ENCODE measurements around the gene MAZ. TPM values are rescaled to one million over a fixed set of nuclear protein-coding genes. Genes with fewer than 3 reads are reported as not detected.

The MAZ gene
- polyA plus RNA-seq, 3 donors = 299 to 379 (median 301) TPM

DNA sequence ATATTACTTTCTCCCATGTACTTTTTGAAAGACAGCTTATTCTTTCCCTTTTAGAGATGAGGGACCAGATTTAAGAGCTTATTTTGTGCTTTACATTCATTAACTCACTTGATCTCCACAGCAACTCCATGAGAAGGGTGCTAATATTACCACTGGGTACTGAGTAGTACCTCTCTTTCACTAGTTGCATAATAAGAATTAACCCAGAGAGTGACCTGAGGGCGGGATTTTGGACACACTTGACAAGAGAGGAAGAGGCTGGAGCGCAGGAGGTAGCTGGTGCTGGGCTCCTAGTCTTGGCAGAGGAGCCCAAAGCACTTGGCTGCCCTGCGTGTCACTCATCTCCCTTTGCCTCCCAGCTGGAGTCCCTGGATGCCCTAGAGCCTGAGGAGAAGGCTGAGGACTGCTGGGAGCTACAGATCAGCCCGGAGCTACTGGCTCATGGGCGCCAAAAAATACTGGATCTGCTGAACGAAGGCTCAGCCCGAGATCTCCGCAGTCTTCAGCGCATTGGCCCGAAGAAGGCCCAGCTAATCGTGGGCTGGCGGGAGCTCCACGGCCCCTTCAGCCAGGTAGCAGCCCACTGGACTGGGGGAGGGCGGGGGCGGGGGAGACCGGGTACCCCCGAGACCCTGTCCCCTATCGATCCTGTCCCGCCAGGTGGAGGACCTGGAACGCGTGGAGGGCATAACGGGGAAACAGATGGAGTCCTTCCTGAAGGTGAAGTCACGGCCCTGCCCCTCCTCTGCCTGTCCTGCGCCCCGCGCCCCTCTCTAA is 1.7 kb upstream of the MAZ start:
- DNase-seq (ENCODE audit: extremely low read depth in 1 of 11, low read depth in 9 of 11, low spot score in 4 of 11) = no peak

DNA sequence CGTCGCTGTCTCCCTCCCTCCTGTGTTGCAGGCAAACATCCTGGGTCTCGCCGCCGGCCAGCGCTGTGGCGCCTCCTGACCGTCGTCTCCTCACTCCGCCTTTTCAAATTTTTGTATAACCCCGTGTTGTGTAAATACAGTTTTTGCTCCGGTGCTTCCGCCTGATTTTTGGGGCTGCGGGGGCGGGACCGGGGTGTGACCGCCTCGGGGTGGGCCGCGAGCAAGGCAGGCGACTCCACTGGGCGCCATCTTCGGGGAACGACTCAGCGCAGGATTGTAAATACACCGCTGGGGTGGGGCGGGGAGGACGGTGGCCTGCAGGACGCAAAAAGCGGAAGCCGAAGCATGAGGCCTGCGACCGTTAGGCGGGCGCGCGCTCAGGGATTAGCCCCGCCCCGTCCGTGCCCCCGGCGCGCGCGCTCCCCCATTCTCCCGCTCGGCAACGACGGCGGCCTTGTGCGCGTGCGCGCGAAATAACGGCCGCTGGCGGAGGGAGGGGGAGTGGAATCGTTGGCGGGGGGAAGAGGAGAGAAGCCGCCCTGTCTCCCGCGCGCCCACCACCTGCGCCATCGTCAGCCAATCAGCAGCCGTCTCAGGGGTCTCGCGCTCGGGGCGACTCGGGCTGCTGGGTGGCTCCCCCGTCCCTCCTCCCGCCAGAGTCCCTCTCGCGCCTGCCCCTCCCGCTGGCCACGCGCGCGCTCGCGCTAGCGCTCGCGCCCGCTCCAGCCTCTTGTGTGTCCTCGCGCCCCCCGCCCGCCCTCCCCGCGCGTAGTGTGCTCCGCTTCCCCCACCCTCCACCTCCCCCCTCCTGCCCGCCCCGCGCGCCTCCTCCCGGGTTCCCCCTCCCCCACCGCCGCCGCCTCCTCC is 864 bp upstream of the MAZ start:
- DNase-seq (ENCODE audit: extremely low read depth in 1 of 11, low read depth in 9 of 11, low spot score in 4 of 11) = peak in 10 of 11 donors; percentile 90 to 97 (median 96)

DNA sequence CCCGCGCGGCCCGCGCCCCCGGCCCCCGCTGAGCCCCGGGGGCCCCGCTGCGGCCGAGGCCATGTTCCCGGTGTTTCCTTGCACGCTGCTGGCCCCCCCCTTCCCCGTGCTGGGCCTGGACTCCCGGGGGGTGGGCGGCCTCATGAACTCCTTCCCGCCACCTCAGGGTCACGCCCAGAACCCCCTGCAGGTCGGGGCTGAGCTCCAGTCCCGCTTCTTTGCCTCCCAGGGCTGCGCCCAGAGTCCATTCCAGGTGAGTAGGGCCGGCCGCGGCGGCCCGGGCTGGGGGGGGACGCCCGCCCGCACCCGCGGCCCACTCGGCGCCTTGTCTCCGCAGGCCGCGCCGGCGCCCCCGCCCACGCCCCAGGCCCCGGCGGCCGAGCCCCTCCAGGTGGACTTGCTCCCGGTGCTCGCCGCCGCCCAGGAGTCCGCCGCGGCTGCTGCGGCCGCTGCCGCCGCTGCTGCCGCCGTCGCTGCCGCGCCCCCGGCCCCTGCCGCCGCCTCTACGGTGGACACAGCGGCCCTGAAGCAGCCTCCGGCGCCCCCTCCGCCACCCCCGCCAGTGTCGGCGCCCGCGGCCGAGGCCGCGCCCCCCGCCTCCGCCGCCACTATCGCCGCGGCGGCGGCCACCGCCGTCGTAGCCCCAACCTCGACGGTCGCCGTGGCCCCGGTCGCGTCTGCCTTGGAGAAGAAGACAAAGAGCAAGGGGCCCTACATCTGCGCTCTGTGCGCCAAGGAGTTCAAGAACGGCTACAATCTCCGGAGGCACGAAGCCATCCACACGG is 504 bp downstream of the MAZ start:
- DNase-seq (ENCODE audit: extremely low read depth in 1 of 11, low read depth in 9 of 11, low spot score in 4 of 11) = peak in 1 of 11 donors; percentile 55

DNA sequence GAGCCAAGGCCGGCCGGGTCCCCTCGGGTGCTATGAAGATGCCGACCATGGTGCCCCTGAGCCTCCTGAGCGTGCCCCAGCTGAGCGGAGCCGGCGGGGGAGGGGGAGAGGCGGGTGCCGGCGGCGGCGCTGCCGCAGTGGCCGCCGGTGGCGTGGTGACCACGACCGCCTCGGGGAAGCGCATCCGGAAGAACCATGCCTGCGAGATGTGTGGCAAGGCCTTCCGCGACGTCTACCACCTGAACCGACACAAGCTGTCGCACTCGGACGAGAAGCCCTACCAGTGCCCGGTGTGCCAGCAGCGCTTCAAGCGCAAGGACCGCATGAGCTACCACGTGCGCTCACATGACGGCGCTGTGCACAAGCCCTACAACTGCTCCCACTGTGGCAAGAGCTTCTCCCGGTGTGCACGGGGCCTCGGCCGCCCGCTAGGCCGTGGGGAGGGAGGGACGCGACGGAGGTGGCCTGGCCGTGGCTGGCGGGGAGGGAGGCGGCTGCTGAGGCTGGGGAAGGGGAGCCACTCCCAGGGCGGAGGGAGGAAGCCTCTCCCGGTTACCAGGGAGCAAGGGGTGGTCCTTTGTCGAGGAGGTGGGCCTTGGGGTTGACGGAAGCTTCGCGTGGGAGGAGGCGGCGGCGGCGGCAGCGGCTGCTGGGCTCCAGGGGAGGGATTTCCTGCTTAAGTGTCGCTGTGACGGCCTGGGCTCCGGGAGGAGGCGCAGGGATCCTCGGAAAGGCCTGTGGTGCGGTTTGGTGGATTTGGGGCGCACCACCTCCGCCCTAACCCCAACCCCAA is 1.3 kb downstream of the MAZ start:
- peak in 9 of 11 donors; percentile 75 to 90 (median 85) for DNase-seq (ENCODE audit: extremely low read depth in 1 of 11, low read depth in 9 of 11, low spot score in 4 of 11)

DNA sequence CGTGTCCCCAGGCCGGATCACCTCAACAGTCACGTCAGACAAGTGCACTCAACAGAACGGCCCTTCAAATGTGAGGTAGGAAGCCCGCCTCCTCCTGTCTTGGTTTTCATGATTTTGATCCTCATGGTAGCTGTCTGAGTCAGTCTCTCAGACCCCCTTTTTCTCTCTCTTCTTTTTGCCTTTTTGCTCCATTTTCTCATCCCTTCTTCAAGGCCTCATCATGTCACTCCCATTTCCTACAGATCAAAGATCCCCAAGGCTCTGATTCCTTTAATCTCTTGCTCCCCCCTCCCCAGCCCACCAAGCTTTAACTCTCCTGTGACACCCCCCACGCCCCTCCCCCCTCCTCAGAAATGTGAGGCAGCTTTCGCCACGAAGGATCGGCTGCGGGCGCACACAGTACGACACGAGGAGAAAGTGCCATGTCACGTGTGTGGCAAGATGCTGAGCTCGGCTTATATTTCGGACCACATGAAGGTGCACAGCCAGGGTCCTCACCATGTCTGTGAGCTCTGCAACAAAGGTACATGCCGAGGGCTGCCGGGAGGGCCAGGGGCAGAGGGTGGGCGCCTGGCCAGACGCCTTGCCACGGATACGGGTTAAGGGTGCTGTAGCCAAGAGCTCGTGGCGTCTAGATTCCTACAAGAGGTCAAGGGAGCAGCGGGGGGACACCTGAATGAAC is 2.0 kb downstream of the MAZ start:
- DNase-seq (ENCODE audit: extremely low read depth in 1 of 11, low read depth in 9 of 11, low spot score in 4 of 11) = no peak

DNA sequence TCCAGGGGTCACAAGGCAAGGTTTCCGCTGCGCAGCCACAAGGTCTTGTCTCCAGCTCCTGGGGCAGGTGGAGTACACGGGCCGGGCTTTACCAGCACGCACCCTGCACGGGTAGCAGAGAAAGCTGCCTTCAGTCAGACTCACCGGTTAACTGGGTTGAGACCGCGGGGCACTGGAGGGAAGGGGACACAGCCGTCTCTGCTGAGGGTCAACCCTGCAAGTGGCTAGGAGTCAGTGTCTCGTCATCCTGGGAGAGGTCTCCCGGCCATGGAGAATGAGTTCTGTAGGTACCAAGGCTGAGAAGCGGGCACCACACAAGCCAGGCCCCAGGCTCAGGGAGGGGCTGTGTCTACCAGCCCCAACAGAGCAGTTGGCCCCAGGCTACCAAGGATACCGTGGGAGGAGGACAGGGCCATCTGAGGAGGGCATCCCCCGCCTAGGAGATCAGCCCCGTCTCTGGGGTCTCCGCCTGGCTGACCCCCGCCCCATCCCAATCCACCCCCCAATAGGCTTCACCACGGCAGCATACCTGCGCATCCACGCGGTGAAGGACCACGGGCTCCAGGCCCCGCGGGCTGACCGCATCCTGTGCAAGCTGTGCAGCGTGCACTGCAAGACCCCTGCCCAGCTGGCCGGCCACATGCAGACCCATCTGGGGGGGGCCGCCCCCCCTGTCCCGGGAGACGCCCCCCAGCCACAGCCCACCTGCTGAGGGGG is 2.9 kb downstream of the MAZ start:
- no peak for DNase-seq (ENCODE audit: extremely low read depth in 1 of 11, low read depth in 9 of 11, low spot score in 4 of 11)

DNA sequence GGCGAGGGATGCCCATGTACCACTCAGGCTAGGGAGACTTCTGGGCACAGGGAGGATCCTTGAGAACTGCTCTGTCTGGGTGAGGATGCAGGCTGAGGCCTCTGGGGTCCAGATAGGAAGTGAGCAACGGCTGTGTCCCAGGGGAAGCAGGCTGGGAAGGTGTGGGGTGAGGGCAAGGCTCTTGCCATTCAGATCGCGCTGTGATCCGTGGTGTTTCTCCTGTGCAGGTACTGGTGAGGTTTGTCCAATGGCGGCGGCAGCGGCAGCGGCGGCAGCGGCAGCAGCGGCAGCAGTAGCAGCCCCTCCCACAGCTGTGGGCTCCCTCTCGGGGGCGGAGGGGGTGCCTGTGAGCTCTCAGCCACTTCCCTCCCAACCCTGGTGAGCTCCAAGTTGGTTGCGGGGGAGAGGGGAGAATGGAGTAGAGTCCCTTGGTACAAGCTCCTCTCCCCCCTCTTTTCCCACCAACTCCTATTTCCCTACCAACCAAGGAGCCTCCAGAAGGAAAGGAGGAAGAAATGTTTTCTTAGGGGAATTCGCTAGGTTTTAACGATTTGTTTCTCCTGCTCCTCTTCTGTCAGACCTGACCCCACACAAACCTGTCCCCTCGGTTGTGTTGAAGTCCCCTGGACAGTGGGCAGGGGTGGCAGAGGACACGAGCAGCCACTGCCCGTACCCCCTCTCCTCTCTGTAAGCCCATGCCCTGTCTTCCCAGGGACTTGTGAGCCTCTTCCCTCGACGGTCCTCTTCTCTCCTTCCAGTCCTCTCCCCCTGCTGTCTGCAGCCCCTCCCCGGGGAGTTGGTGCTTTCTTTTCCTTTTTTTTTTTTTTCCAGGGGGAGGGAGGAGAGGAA is 3.7 kb downstream of the MAZ start:
- DNase-seq (ENCODE audit: extremely low read depth in 1 of 11, low read depth in 9 of 11, low spot score in 4 of 11) = no peak

DNA sequence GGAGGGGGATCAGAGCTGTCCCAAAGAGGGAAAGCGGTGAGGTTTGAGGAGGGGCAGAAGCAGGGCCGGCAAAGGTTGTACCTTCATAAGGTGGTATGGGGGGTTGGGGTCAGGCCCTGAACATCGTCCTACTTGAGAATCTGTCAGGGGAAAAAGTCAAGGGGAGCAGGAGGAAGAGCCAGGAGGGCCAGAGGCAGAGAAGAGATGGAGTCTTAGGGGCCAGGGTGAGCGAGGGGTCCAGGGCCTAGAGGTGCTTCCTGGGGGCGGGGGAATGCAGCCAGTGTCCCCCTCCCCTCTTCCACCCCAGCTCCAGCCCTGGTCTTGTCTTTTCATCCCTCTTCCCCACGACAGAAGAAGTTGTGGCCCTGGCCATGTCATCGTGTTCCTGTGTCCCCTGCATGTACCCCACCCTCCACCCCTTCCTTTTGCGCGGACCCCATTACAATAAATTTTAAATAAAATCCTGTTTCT is 4.4 kb downstream of the MAZ start:
- no peak for DNase-seq (ENCODE audit: extremely low read depth in 1 of 11, low read depth in 9 of 11, low spot score in 4 of 11)

DNA sequence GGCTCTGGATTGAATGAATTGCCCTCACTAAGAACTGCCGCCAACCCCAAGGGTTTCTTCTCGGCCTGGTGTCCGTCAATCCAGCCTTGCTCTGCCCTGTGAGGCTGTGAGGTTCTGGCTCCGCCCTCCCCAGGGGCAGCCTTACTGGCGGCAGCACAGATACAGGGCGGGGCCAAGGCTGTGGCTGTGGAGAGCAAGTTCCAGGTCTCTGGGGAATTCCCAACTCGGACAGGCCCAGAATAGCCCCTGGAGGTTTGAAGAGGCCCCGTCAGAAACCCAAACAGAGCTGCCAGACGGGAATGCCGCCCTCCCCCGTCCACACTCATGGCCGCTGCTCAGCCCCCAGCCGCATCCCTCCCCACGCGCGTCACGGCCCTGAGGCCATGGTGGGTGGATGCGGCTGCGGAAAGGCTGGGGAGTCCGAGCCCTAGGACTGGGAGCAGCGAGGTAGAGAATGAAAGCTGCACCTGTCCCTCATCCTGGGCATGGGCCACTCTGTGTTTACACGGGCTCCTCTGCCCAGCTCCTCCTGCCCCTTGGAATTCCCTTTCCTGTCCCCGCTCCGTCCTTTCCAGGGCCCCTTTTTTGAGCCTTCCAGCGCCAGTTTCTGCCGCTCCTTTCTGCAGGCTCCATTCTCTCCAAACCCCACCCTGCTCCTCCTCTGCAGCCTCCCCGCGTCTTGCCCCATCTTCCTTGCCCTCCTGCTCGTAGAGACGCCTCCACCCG is 5.0 kb downstream of the MAZ start:
- peak; percentile 75 to 95 (median 91) for DNase-seq (ENCODE audit: extremely low read depth in 1 of 11, low read depth in 9 of 11, low spot score in 4 of 11)

DNA sequence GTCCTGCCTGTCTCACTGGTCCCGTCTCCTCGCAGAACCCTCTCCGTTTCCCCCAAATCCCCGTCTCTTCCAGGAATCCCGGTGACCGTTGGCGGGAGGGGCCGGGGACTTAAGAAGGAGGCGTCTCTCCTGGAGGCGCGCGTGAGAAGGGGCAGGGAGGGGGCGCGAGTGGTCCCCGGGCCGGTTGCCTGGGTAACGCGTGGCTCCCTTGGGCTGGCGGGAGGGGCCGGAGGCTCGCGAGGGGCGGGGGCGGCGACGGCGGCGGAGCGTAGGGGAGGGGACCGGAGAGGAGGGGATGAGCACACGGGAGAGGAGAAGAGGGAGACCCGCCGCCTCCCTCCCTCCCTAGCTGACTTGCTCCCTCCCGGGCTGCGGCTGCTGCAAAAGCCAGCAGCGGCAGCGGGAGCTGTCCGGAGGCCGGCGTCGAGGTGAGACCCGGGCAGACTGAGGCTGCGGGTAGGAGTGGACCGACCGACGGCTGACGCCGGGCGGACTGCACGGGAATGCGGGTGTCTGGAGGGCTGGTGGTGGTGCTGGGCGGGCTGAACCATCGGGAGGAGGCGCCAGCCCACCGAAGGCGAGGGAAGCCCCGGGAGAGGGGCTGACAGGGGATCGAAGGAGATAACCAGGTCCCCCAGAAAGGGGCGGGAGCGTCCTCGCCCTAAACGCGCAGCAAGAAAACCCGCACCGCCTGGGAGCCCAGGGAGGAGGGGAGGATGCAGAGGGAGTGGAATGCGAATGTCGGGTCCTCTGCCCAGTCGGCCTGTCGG is 5.8 kb downstream of the MAZ start, which contains the start of gene PRRT2:
PRRT2 (plus strand) TSS at position 298 of the 770 bp plus-strand sequence. CDS start 862 bp downstream, outside the sequence.
- DNase-seq (ENCODE audit: extremely low read depth in 1 of 11, low read depth in 9 of 11, low spot score in 4 of 11) = peak in 6 of 11 donors; percentile 61 to 70 (median 66)

DNA sequence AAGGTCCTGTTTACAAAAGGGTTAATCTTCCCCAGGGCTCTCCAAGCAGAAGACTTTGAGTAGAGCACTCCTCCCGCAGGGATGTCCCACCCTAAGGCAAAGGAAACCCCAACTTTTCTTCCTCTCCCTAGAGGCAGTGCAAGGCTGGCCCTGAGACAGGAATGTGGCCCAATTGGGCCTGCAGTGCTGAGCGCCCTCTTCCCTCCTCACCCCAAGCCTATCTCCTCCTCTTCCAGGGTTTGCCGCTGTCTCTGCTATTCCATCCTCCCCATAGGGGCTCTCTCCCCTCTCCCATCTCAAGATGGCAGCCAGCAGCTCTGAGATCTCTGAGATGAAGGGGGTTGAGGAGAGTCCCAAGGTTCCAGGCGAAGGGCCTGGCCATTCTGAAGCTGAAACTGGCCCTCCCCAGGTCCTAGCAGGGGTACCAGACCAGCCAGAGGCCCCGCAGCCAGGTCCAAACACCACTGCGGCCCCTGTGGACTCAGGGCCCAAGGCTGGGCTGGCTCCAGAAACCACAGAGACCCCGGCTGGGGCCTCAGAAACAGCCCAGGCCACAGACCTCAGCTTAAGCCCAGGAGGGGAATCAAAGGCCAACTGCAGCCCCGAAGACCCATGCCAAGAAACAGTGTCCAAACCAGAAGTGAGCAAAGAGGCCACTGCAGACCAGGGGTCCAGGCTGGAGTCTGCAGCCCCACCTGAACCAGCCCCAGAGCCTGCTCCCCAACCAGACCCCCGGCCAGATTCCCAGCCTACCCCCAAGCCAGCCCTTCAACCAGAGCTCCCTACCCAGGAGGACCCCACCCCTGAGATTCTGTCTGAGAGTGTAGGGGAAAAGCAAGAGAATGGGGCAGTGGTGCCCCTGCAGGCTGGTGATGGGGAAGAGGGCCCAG is 6.7 kb downstream of the MAZ start:
- DNase-seq (ENCODE audit: extremely low read depth in 1 of 11, low read depth in 9 of 11, low spot score in 4 of 11) = no peak

DNA sequence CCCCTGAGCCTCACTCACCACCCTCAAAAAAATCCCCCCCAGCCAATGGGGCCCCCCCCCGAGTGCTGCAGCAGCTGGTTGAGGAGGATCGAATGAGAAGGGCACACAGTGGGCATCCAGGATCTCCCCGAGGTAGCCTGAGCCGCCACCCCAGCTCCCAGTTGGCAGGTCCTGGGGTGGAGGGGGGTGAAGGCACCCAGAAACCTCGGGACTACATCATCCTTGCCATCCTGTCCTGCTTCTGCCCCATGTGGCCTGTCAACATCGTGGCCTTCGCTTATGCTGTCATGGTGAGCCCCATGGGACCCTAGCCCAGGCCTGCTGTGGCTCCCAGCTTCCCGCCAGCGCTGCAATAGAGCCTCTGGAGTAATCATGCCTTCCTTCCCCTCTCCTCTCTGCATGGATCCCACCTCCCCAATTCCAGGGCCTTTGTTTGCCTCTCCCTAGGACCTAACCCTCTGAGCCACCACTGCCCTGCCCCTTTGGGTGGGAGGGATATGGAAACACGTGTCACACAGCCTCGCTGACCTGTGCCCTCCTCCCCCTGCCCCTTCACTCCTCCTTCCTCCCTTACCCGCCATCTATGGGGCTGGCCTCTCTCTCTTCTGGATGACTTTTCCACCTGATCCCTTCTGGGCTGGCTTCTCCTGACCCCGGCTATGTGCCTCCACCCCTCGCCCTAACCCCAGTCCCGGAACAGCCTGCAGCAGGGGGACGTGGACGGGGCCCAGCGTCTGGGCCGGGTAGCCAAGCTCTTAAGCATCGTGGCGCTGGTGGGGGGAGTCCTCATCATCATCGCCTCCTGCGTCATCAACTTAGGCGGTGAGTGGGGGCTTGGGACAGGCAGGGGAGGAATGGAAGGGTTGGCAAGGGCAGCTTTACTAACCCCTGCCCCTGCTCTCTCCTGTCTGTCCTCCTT is 7.6 kb downstream of the MAZ start:
- DNase-seq (ENCODE audit: extremely low read depth in 1 of 11, low read depth in 9 of 11, low spot score in 4 of 11) = no peak

DNA sequence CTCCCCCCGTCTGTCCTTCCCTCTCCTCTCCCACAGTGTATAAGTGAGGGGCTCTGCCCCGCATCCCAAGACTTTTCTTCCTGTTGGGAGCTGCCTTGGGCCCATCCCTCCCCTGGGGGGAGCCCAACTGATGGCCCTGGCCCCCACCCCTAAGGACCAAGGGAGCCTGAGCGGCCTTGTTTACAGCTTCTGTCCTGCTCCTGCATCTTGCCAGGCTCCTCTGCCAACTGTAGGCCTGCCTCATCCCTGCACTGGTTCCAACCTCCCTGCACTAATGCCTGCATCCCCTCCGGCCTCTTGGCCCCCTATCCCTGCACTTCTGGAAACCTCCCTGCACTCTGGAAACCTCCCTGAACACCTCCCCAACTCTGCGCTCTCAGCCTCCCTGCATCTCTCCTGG is 8.3 kb downstream of the MAZ start:
- no peak for DNase-seq (ENCODE audit: extremely low read depth in 1 of 11, low read depth in 9 of 11, low spot score in 4 of 11)

All from renal cortex interstitium (tissue), 11 donors.